HG03439 (cell line): Measurements from ENCODE around the gene CD93.

Source experiments
- ATAC-seq: cut with Tn5 transposase; IDR thresholded peaks from one replicate; pipeline ENCODE4 v1.9.1; 2021; ENCODE audit warnings: mild to moderate bottlenecking, moderate library complexity; ENCODE audit not compliant: unreplicated experiment

The CD93 gene

DNA sequence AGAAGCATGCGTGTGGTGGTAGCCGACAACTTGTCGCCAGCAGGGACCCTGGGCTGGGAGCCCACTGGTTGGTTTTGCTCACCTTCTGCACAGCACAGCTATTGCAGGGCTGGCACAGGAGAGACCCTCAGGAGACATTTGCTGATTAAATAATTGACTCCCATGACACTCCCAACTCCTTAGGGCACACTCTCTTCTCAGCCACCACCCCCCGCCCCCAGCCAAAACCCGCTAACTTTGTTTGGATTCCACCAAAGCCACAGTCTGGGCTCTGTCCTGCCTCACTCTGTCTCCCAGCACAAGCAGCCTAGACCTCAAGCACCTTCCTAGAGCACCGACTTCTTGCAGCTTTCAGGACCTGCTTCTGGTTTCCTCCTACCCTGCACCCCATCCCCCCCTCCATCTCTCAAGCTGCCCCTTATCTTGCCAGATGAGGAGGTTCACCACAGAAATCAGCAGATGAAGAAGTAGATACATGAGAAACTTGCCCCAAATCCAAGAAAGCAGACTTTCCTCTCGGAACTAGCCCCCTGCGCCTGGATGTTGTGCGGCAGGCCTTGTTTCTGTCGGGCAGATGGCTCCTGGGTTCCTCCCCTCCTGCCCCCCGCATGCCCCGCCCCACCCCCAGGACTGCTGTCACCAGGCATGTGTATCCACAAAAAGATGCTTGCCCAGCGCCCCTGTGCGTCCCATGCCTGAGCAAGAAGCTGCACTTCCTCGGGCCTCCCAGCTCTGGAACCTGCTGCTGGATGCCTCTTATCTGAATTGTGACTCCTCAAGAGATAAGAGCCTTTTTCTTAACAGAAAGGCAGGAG lies 35.0 kb upstream of the CD93 start:
- no peak for ATAC-seq

DNA sequence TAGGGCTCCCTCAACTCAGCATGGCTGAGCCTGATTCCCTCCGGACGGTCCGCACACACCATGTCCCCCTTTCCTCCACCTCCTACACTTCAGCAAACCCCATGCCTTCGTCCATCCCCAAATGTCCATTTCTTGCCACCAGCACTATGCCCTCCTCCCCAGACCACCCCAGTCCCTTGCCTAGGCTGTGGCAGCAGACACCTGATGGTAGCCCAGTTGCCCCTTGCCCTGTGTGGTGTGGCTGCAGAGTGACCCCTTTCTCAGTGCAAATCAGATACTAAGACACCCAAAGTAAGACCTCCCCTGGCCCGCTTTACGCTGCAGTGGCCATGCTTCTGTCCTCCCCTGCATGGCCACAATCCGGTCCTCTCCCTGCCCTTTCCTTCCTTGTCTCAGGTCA lies 34.1 kb upstream of the CD93 start:
- no peak for ATAC-seq

DNA sequence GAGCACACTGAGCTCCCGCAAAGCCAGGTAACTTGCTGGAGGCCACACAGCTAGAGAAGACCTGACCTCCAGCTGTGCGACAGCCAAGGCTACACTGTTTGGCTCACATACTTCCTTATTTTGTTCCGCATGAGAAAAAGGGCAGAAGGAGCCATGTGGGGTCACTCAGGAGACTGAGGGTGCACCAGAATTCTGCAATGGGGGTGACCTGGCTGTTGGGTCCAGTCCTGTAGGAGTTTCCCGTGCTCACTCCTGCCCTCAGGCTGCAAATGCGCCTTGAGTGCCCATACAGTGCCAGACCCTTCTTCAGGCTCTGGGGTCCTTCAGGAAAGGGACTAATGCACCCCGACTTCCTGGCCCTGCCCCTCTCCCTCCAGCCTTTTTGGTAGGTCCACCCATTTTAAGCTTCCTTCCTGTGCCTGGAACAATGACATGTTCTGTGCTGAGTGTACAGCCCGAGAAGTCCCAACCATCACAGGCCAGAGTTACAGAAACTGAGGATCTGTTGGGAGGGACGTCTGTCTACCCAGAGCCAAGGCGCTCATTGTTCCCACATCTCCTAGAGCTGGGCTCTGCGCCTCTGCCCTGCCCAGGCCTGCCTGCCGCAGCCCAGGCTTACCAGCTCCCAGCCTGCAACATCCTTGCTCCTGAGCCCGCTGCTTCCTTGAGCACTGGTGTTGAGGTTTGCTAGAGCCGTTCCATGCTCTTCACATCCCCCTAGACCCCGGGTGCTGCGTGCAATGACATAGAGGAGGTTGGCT lies 33.5 kb upstream of the CD93 start:
- no peak for ATAC-seq

DNA sequence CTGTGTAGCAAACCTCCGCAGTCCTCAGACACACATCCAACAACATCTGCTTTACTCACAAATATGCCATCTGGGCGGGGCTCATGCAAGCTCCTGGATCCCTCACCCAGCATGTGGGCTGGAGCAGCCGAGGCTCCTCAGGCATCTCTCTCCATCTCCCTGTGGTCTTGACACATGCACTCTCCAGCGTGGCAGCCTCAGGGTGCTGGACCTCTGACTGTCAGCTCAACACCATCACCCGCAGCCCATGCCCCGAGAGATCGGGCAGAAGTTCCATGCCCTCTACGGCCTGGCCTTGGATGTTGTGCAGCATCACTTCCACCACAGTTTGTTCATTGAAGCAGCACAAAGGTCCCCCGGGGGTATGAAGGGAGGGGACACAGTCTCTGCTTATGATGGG lies 32.6 kb upstream of the CD93 start:
- no peak for ATAC-seq

DNA sequence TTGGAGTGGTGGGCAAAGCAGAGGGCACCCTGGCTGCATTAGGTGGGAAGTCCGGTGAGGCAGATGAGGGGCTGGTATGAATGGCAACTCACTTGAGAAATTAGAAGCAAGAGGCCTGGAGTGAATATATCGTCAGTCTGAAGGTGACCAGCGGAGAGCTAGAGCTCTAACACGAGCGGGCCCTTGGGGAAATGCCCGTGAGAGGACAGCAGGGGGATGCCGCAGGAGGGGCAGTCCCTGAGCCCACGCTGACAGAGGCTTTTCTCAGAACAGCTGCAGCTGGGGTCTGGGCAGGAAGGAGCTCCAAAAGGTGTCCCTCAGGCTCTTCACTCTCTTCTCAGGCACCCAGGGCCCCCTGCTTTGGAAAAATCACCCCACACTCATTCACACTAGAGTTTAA lies 32.0 kb upstream of the CD93 start:
- no peak for ATAC-seq

DNA sequence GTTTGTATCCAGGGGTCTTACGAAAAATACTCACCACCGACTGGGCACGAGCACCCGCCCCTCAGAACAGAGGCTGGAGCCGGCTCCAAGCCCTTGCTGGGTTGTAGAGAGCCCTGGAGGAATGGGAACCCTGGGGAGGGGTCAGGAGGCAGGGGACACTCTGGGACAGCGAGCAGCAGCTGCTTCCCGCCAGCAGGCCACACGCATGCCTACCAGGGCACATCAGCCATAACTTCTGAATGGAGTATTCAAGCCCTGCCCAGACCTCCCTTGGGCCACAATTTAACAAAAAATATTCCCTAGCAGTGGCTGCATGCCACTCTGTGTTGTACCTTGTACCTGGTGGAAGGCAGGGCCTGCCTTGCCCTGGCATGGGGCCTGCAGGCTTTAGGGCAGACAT lies 31.6 kb upstream of the CD93 start:
- no peak for ATAC-seq

DNA sequence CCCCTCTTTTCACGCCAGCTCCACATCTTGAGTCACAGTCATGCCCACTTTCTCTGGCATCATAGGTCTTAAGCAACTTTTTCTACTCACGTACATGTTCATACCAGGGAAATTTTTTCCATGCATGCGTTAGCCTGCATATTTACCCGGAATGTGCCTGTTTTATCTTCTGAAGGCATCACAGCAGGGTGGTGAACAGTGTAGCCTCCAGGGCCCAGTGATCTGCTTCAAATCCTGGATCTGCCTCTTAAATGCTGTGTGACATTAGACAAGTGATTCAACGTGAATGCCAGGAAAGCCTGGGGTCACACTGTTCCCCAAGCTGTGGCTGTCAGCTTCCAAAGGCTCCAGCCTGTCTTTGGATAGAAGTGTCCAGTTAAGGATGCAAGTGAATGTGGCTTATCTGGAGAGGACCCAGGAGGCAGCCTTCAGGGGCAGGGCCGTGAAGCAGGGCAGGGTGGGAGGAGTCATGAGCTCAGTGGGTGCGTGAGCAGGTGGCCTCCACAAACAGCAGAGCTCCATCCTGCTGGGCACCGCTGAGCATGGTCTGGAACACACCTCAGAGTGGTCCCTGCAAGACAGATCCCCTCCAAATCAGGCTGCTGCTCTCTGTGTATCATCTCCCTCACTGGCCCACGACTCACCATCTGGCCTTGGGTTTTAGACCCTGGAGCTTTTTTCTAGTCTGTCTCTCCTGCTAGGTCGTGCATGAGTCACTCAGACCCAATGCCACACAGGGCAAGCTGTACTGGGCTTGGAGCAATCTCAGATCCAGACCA lies 30.4 kb upstream of the CD93 start:
- no peak for ATAC-seq

DNA sequence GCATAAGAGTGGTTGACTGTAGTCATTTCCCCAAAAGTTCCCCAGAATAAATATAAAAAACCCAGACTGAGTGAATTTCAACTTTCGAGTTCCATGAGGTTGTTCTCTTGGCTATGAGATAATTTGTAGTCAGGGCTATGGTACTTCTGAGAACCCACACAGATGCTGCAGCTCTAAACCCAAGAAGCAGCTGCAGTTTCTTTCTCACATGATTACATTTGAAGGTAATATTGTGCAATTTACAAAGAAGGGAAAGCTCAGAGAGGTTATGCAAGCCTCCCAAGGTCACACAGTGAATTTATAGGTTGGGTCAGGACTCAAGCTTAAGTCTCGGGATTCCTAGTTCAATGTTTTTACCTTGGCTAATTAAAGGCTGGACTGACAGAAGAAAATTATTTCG lies 29.7 kb upstream of the CD93 start:
- ATAC-seq = no peak

DNA sequence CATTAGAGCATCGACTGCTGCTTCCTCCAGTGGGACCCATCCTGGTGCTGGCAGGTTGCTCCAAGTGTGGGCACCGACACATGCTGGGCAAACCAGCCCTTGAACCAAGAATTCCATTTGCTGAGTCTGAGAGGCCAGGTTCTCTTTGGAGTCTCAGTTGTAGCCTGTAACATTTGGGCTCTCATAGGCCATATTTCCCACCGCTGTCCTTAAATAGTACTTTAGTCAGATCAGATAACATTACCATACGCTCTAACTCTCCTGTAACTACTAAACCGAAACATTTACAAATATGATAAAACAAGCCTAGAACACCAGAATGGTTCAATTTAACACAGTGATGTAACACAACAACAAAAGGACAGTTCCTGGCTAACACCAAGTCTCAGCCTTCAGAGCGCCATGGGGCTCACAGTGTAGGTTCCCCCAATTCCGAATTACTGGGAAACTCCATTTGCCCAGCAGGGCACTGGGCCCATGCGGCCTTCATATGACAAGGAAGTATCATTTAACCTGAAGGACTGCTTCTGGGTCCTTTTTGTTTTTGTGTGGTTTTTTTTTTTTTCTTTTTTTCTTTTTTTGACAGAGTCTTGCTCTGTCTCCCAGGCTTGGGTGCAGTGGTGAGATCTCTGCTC lies 28.4 kb upstream of the CD93 start:
- no peak for ATAC-seq

DNA sequence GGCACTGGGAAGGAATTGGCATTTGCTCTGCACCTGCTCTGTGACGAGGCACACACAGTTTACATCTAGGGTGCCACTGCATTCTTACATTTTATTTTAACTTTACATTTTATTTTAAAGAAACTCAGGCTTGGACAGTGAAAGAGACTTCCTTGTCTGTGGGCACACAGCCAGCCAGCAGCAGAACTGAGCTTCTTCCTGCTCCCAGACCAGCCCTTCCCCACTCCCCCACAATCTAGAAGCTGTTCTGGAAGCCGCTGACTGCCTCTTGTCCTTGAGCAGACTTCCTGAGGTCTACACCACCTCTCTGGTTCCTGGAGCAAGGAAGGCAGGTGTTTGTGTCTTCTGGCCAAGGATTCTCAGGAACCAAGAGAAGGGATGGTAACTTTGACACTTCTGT lies 27.9 kb upstream of the CD93 start:
- no peak for ATAC-seq

DNA sequence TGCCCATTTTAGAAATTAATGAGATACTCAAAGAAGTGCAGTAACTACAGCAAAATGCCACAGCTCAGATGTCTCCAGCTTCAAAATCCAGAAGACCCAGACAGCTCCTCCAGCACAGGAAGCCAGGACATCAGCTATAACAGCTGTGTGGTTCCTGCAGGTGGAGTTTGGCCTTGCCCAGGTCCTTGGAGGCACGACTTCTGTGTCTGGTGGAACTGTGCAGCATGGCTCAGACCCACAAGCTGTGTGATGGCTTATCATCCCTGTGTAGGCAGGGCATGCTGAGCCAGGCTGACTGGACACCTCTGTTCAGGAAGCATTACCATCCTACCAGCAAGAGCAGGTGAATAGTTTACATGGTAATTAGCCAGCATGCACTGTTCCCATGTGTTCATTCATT lies 26.5 kb upstream of the CD93 start:
- no peak for ATAC-seq

DNA sequence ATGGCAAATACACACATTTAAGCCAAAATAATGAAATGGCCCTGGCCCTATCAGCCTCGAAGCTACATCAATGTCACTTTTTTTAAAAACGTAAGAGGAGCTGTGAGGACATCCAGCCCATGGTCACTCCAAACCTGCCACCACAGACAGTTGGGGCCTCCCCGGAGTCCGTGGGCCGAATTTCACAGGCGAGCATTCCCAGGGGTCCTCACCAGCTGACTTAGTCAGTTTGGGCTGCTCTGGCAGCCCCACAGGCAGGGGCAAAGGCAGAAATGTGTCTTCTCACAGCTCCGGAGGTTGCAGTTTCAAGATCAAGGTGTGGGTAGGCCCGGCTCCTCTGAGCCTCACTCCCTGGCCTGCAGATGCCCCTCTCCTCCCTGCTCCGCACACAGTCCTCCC lies 25.8 kb upstream of the CD93 start:
- no peak for ATAC-seq

DNA sequence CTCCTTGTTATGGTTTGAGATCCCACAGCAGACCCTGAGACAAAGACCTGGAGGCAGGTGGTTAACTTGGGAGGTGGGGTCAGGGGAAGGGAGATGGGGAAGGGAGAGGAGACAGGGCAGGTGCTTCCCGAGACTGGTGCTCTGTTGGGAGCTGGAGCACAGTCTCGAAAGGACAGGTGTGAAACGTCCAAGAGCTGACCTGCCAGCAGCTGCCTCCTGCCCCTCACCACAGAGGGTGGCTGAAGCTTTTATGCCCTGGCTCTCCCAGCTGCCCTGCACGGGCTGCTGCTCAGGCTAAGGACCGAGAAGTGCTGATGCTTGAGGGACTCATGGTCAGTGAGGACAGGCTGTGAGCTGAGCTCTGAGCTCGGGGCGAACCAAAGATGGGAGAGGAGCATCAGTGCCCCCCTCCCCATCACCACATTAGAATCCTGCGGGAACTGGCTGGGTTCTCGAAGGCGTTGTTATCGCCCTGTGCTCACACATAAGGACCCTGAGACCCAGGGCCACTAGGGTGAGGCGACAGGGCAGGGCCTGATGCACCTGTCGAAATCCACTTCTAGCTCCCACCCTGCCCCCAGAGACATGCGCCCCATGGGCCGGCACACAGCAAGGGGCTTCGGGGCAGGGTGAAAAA lies 25.3 kb upstream of the CD93 start:
- ATAC-seq = no peak

DNA sequence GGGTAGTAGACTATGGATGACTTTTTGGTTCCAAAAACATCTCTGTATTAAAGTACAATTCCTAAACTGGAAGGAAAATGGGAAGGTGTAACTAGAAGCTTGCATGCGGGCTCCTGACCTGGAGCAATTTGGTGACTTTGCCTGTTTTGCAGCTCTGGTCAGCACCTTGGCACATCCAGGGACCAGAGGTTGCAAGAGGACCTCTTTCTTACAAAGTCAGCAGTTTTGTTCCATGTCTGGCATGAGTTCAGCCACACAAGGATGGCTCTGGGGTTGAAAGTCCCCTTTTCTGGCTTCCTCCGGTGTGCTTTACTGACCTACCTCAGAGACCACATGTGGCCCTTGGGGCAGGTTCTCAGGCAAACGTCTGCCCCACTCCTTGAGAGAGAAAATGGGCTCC lies 22.7 kb upstream of the CD93 start:
- ATAC-seq = no peak

DNA sequence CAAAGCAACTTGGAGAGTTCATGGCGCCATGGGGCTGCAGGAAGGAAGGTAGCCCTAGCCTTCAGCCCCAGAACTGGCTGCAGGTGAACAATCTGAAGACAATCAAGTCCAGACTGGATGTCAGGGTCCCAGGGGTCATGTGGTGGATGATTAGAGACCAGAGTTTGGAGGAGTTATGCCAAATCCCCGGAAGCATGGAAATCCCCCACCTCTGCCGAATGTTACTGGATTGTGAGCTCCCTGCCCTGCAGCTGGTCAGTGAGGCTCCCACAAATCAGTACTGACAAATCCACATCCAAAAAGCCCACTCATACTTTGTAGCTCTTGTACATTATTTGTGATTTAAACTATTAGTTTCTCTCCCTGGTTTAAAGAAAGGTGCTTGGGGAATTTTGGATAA lies 21.3 kb upstream of the CD93 start:
- no peak for ATAC-seq

DNA sequence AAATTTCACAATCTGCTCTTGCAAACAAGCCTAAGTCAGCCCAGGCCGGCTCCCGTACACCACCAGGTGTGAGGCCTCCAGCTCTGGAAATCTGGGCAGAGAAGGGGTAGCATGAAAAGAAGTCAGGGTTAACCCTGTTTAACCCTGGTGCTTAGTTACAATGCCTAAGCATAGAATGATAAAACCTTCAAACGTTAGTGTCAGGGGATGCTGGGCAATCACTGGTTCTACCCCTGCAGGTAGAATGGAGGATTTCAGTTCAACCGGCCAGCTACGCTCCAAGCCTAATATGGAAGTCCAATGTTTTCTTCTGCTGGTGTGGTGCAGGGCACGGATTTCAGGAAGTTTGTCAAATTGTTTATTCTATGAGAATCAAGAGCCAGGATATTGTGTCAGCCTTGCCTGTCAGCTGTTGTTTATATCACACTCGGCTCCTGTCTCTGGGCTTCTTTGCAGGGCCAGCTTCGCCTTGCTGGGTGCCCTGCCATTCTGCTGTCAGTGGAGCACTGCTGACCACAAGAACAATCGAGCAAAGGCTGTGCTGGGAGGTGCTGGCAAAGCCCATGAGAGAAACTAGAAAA lies 20.2 kb upstream of the CD93 start:
- ATAC-seq = no peak

DNA sequence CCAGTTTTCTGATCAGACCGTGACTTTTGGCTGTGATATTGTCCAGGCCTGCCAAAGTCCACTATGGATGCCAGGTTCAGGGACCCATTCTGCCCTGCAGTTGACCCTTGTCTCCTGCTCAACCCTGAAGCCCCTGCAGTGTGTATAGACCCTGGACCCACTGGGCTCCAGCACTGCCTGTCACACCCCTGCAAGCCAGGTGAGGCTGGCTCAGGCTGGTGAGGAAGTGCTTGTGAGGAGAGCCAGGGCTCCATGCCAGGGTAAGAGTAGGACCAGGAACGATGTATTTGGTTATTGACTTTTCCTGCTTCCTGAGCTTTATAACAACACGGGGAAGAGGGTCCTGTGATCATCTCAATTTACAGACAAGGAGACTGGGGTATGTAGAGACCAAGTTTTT lies 19.1 kb upstream of the CD93 start:
- ATAC-seq = no peak

DNA sequence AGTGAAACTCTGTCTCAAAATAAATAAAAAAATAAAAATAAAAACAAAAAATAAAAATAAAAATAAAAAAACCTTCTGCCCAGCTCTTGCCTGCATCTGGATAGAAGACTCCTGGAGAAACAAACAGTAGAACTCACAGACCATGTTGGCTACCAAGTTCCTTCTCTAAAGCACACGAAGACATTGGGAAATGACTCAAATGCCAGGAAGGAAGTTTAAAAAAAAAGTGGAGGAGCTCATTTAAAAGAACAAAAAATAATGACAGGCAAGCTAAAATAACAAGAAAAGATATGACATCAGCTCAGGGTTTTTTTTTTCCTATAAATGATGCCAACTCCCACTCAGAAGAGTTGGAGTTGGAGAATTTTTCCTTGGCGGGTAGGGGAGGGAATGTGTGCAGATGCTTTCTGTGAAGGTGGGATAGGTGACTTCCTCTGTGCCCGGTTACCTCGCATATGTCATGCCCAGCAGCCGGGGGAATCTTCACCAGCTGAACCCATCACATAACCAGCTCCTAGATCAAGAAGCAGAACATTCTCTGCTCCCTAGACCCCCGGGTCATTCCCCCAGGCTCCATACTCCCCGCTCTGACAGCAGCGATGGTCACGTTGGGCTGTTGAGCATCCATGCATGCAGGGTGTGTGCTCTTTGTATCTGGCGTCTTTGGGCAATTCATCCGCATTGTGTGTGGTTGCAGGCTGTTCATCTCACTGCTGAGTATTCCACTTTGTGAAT lies 17.3 kb upstream of the CD93 start:
- ATAC-seq = no peak

DNA sequence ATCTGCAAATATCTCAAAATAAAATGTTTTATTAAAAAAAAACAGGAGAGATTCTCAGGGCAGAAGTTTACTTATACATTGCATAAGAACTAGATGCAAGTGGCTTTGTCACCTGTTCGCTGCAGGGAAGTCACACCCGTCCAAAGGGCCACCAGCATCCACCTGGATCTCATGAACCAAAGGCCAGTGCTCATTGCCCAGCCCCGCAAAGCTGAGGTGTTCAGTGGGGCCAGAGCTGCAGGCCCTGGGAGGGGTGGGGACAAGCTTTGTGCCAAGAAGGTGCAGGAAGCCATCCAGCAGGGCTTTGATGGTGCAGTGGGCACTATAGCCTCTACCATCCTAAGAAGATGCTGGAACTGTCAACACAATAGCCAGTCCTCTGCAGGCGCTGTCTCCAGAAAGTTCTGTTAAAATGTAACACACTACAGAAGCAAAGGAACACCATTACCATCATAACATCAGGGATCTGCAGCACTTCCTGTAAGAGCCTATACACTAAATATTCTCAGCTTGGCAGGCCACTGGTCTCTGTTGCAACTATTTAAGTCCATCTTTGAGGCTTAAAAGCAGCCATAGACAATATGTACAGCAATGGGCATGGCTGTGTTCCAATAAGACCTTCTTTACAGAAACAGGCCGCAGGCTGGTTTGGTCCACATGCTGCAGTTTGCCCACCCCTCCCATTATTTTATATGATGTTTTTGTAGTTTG lies 15.7 kb upstream of the CD93 start:
- no peak for ATAC-seq
